ENCODE results near the gene RNH1.

- TF ChIP-seq CTCF (IDR thresholded peaks at IDR 0.05; ENCODE audit: borderline replicate concordance, extremely low read depth, low read length, poor library complexity, severe bottlenecking) (no peak), EZH2 (IDR thresholded peaks at IDR 0.05; ENCODE audit: borderline replicate concordance, low read depth, low read length, severe bottlenecking) (no peak)
Observed at GRCh38 chr11:490930-491260, 16.1 kb downstream of the RNH1 start.

All from DND-41 (cell line).